PFSK-1 (cell line): Measurements from ENCODE around the gene ISM1.

Source experiments
- FOXP2 ChIP-seq: optimal IDR thresholded peaks from 2 replicates; pipeline ENCODE3; 2011; ENCODE audit warnings: borderline replicate concordance, control low read depth, inconsistent platforms; ENCODE audit not compliant: insufficient read depth; ENCODE audit errors: extremely low read length, extremely low read depth
- POLR2AphosphoS5 ChIP-seq: IDR thresholded peaks from 2 replicates; pipeline ENCODE4 v1.6.1; 2012; ENCODE audit warnings: low read depth, mild to moderate bottlenecking, control low read depth, low read length, moderate library complexity
- SIN3A ChIP-seq: IDR thresholded peaks from 2 replicates; pipeline ENCODE4 v1.6.1; 2012; ENCODE audit warnings: mild to moderate bottlenecking, low read length, moderate library complexity, borderline replicate concordance; ENCODE audit not compliant: insufficient read depth
- TAF1 ChIP-seq: IDR thresholded peaks from 2 replicates; pipeline ENCODE4 v1.6.1; 2012; ENCODE audit warnings: low read length, control low read depth, borderline replicate concordance; ENCODE audit not compliant: insufficient read depth
- TF ChIP-seq, protein P1 (sequence below), 2 experiments: IDR thresholded peaks; 2 replicates each; pipeline versions ENCODE4 v1.6.1 to v1.8.0; 2011 to 2012; ENCODE audit warnings: low read depth in 2 of 2, low read length in 2 of 2, control low read depth in 1 of 2, inconsistent platforms in 1 of 2, mild to moderate bottlenecking in 1 of 2, moderate library complexity in 1 of 2; ENCODE audit not compliant: insufficient read depth in 1 of 2

DNA sequence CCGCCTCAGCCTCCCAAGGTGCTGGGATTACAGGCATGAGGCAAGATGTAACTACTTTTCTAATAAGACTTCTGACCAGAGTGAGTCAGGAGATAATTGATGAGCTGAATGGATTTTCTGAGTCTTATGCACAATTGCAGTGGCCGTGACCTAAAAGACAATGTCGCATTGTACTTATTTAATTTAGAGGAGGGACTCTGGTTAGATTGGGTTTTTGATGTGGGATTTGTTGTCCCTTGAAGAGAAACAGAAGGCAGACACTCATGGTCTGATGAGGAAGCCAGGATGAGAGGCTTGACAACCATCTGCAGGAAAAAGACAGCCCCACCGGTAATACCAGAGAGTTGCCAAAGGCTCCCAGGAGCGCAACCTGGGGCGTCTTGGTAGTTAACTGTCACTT is 68.0 kb downstream of the ISM1 start:
- TF ChIP-seq SIN3A, result no peak
- no peak for TF ChIP-seq POLR2AphosphoS5
- TF ChIP-seq, protein P1, sequence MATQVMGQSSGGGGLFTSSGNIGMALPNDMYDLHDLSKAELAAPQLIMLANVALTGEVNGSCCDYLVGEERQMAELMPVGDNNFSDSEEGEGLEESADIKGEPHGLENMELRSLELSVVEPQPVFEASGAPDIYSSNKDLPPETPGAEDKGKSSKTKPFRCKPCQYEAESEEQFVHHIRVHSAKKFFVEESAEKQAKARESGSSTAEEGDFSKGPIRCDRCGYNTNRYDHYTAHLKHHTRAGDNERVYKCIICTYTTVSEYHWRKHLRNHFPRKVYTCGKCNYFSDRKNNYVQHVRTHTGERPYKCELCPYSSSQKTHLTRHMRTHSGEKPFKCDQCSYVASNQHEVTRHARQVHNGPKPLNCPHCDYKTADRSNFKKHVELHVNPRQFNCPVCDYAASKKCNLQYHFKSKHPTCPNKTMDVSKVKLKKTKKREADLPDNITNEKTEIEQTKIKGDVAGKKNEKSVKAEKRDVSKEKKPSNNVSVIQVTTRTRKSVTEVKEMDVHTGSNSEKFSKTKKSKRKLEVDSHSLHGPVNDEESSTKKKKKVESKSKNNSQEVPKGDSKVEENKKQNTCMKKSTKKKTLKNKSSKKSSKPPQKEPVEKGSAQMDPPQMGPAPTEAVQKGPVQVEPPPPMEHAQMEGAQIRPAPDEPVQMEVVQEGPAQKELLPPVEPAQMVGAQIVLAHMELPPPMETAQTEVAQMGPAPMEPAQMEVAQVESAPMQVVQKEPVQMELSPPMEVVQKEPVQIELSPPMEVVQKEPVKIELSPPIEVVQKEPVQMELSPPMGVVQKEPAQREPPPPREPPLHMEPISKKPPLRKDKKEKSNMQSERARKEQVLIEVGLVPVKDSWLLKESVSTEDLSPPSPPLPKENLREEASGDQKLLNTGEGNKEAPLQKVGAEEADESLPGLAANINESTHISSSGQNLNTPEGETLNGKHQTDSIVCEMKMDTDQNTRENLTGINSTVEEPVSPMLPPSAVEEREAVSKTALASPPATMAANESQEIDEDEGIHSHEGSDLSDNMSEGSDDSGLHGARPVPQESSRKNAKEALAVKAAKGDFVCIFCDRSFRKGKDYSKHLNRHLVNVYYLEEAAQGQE (IDR thresholded peaks at IDR 0.05; ENCODE audit: insufficient read depth in 1 of 2, low read depth in 2 of 2, low read length in 2 of 2), result no peak
- TF ChIP-seq TAF1, result no peak
- TF ChIP-seq FOXP2, result no peak
